Heart left ventricle (tissue), 16 donors: ENCODE results near the gene ADCY9. TPM values are rescaled to one million over a fixed set of nuclear protein-coding genes. Genes with fewer than 3 reads are reported as not detected.

Experiments
- ATAC-seq, 4 donors: fragments of 200-7000 bp; cut with Tn5 transposase; one replicate each; pipeline ENCODE4 v1.9.1; 2020 to 2022; ENCODE audit warnings: moderate library complexity in 4 of 4, mild to moderate bottlenecking in 3 of 4, moderate number of reproducible peaks in 1 of 4
- DNase-seq, 5 donors: peaks; one replicate each; pipeline ENCODE4 v3.0.0-alpha.2; 2020
- H3K27ac ChIP-seq, 12 donors: fragments of 200-600 bp; sonication (generic) in 4 of 12; one replicate each; pipeline versions ENCODE4 v1.5.0 to v1.8.0; 2016 to 2022; ENCODE audit warnings: mild to moderate bottlenecking in 2 of 12
- H3K27me3 ChIP-seq, 9 donors: fragments of 200-600 bp; sonication (generic) in 2 of 9; one replicate each; pipeline versions ENCODE4 v1.5.1 to v1.8.0; 2016 to 2022; ENCODE audit warnings: mild to moderate bottlenecking in 3 of 9
- H3K36me3 ChIP-seq, 9 donors: fragments of 200-600 bp; sonication (generic) in 2 of 9; one replicate each; pipeline versions ENCODE4 v1.5.0 to v1.8.0; 2018 to 2022; ENCODE audit warnings: mild to moderate bottlenecking in 2 of 9
- H3K4me1 ChIP-seq, 12 donors: fragments of 200-600 bp; sonication (generic) in 4 of 12; one replicate each; pipeline versions ENCODE4 v1.5.0 to v1.8.0; 2016 to 2022; ENCODE audit warnings: mild to moderate bottlenecking in 3 of 12
- H3K4me3 ChIP-seq, 12 donors: fragments of 200-600 bp; sonication (generic) in 4 of 12; one replicate each; pipeline versions ENCODE4 v1.5.0 to v1.8.0; 2017 to 2022; ENCODE audit warnings: mild to moderate bottlenecking in 9 of 12, moderate library complexity in 4 of 12
- H3K9me3 ChIP-seq, 12 donors: fragments of 200-600 bp; sonication (generic) in 4 of 12; one replicate each; pipeline versions ENCODE4 v1.5.0 to v1.8.0; 2016 to 2022; ENCODE audit warnings: mild to moderate bottlenecking in 1 of 12
- POLR2A ChIP-seq, 2 donors: fragments of 450-650 bp; IDR thresholded peaks; one replicate each; pipeline ENCODE4 v1.6.1; 2017; ENCODE audit warnings: antibody characterized with exemption in 2 of 2, mild to moderate bottlenecking in 2 of 2, moderate library complexity in 2 of 2
- WGBS, 4 donors: extraction: QIAGEN DNeasy Blood & Tissue Kit in 2 of 4; methylation state at CpG; one replicate each; pipeline versions ENCODE4 v1.1.5 to v1.1.7; 2013 to 2018; 5-methylcytosine and 5-hydroxymethylcytosine counted together
- intact Hi-C, 10 donors: fragments of 100-400 bp; cut with DNase I; formaldehyde crosslinking; loops; one replicate each; pipeline versions ENCODE4 v1.11.1 to v1.14.2; 2022
- polyA plus RNA-seq, 2 donors: library from polyadenylated mRNA; stranded (reverse); fragments of 200-250 nt; gene quantifications; one replicate each; pipeline ENCODE4 v1.2.3, GENCODE V29; 2013
- total RNA-seq, 9 donors: library from RNA; depleted of rRNA in 2 of 9; stranded (reverse); fragments of >200 nt in 2 of 9; fragmentation: NEBNext Ultra II Directional in 3 of 9; extraction: Animal tissue kit (Norgen Biotek cat#: 25700) in 3 of 9; gene quantifications; one replicate each; pipeline versions ENCODE4 v1.1.0 to v1.2.4, GENCODE V29; 2016 to 2023
- TF ChIP-seq, protein P1 (sequence below), 12 donors: fragments of 200-600 bp; sonication (generic) in 4 of 12; IDR thresholded peaks; one replicate each; pipeline versions ENCODE4 v1.5.0 to v1.8.0; 2018 to 2022; ENCODE audit warnings: antibody characterized with exemption in 12 of 12, mild to moderate bottlenecking in 5 of 12
- donor health status: ischemic (EF 13 %, LVEDD 7.1; RV severe dilation, severe dysfunction).
- donor health status: healthy with polysubstance abuse.
- donor health status: DM: no; HTN: yes; CAD: no.
- donor health status: DM: no; HTN: no; CAD: no.
- donor health status: ischemic (EF 25% LVEDD 6.9; RV normal size, moderate dysfunction).
- donor health status: ischemic (EF 25% LVEDD 5.7; RV mildly dilated, moderate dysfunction).
- donor health status: healthy.
- donor health status: DM: yes; HTN: yes; CAD: no.
- donor health status: ischemic (EF 35%, LVEDD 5.7; RV mildly dilated, moderate dysfunction).
- donor health status: nonischemic (EF 11% LVEDD 7.7; RV severe dilation, severe dysfunction).
- donor health status: DM: yes; HTN: yes; CAD: no.
- donor health status: PGD.
- donor health status: ischemic (EF 29% LVEDD 5.4; RV normal size, mild dysfunction).
- donor health status: nonischemic (EF 23%, LVEDD 6.1; RV moderate dilation, normal function).

The ADCY9 gene
- total and polyA plus RNA-seq, 11 donors = 11.8 to 85.8 (median 45.0) TPM

- Histone ChIP-seq H3K4me1 (peaks cover 0 to 57% (median 37%) of the 10 kb centered on the region in 12 donors), H3K27me3 (peaks cover 0 to 3% (median 0%) of the 10 kb centered on the region in 9 donors), H3K9me3 (no peaks in the 10 kb centered on the region), H3K4me3 (no peak overlapping the region), H3K27ac (peak overlapping the region in 2 of 12 donors; percentile 23 to 34), H3K36me3 (no peaks in the 10 kb centered on the region)
- intact Hi-C loops = loop anchor here in 3 of 10 donors (5.0 to 10.0 kb wide), 3 partner anchors 77 to 216 kb away; partner anchors contain the start of genes ADCY9 (in 1 of the 3) and CREBBP (in 1 of the 3)
- ATAC-seq (peak in 2 of 4 donors; percentile 34 to 35), DNase-seq (peak in 2 of 5 donors; percentile 55 to 69)
- TF ChIP-seq POLR2A (IDR thresholded peaks at IDR 0.05) = no peak
- WGBS, 4 donors = 43 to 62% (median 45%) methylated on average over 3 of the region's 3 CpGs
Measured at GRCh38 chr16:3959148-3959547, 157.1 kb downstream of the ADCY9 start.

DNA sequence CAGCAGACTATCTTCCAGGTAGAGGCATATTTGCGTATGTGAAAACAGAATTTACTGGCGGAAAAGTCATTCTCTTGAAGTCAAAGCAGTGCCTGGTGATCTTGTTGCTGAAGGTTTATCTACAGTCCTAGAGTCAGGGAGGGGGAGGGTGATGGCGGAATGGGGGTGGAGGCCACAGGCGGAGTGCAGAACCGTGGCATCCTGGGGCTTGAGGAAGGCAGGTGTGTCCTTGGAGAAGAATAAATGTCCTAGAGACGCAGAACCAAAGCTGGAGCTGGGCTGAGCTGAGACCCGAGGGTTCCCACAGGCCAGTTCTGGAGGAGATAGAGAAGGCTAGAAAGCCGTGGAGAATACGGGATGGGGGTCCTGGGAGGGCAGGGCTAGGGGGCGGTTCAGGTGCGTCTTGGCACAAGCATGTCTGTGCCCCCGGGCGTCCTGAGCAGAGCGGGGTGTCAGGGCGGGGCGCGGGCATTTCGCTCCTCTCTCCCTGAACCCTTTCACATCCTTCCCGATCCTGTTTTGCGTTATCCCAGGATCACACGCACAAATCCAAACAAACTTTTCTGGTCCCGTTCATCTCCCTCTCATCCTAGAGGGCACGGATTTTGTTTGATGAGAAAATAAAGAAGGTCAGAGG lies 158.8 kb downstream of the ADCY9 start:
- DNase-seq (no peak), ATAC-seq (no peak)
- Histone ChIP-seq H3K4me3 (no peak overlapping the region), H3K4me1 (peaks cover 0 to 47% (median 29%) of the 10 kb centered on the region in 12 donors), H3K27me3 (peaks cover 0 to 4% (median 0%) of the 10 kb centered on the region in 9 donors), H3K9me3 (no peaks in the 10 kb centered on the region), H3K36me3 (no peaks in the 10 kb centered on the region), H3K27ac (no peak overlapping the region)
- WGBS, 4 donors = 85 to 92% (median 89%) methylated on average over 23 of the region's 23 CpGs
- TF ChIP-seq, protein P1, sequence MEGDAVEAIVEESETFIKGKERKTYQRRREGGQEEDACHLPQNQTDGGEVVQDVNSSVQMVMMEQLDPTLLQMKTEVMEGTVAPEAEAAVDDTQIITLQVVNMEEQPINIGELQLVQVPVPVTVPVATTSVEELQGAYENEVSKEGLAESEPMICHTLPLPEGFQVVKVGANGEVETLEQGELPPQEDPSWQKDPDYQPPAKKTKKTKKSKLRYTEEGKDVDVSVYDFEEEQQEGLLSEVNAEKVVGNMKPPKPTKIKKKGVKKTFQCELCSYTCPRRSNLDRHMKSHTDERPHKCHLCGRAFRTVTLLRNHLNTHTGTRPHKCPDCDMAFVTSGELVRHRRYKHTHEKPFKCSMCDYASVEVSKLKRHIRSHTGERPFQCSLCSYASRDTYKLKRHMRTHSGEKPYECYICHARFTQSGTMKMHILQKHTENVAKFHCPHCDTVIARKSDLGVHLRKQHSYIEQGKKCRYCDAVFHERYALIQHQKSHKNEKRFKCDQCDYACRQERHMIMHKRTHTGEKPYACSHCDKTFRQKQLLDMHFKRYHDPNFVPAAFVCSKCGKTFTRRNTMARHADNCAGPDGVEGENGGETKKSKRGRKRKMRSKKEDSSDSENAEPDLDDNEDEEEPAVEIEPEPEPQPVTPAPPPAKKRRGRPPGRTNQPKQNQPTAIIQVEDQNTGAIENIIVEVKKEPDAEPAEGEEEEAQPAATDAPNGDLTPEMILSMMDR (IDR thresholded peaks at IDR 0.05) = no peak
- no peak for TF ChIP-seq POLR2A (IDR thresholded peaks at IDR 0.05)
- intact Hi-C loops = loop anchor here in 3 of 10 donors (5.0 to 10.0 kb wide), 3 partner anchors 75 to 217 kb away; partner anchors contain the start of genes ADCY9 (in 1 of the 3) and CREBBP (in 1 of the 3)

- Histone ChIP-seq H3K4me3 (no peak overlapping the region), H3K27me3 (peaks cover 0 to 4% (median 0%) of the 10 kb centered on the region in 9 donors), H3K36me3 (no peaks in the 10 kb centered on the region), H3K4me1 (peaks cover 4 to 50% (median 29%) of the 10 kb centered on the region in 12 donors), H3K9me3 (no peaks in the 10 kb centered on the region), H3K27ac (peak overlapping the region in 3 of 12 donors; percentile 6 to 30 (median 8))
- DNase-seq (no peak), ATAC-seq (peak in 1 of 4 donors; percentile 33)
- 52 to 70% (median 57%) methylated on average over 15 of the region's 15 CpGs for WGBS, 4 donors
- intact Hi-C loops = loop anchor here in 2 of 10 donors (10.0 kb wide), 2 partner anchors 160 to 220 kb away; partner anchors contain the start of gene ADCY9 (in 1 of the 2)
- TF ChIP-seq, protein P1 (IDR thresholded peaks at IDR 0.05) = peak in 1 of 12 donors; percentile 4
- no peak for TF ChIP-seq POLR2A (IDR thresholded peaks at IDR 0.05)
Measured at GRCh38 chr16:3954411-3954921, 161.8 kb downstream of the ADCY9 start.

GRCh38 chr16:3953728-3954410 lies 162.4 kb downstream of the ADCY9 start:
- intact Hi-C loops = loop anchor here in 2 of 10 donors (10.0 kb wide), 2 partner anchors 161 to 221 kb away; partner anchors contain the start of gene ADCY9 (in 1 of the 2)
- no peak for ATAC-seq
- 91 to 94% (median 93%) methylated on average over 17 to 24 of the region's 24 CpGs for WGBS, 4 donors

More at GRCh38 chr16:3953728-3954410, 162.4 kb downstream of the ADCY9 start:
- no peaks in the 10 kb centered on the region for H3K9me3 ChIP-seq
- no peak overlapping the region for H3K4me3 ChIP-seq
- no peaks in the 10 kb centered on the region for H3K36me3 ChIP-seq
- no peak for DNase-seq
- H3K4me1 ChIP-seq = peaks cover 4 to 51% (median 31%) of the 10 kb centered on the region in 12 donors
- TF ChIP-seq, protein P1 (IDR thresholded peaks at IDR 0.05) = no peak
- no peak for TF ChIP-seq POLR2A (IDR thresholded peaks at IDR 0.05)
- peak overlapping the region in 3 of 12 donors; percentile 6 to 30 (median 8) for H3K27ac ChIP-seq
- peaks cover 0 to 4% (median 0%) of the 10 kb centered on the region in 9 donors for H3K27me3 ChIP-seq
